ENCODE measurements around the gene HEATR3. TPM values are rescaled to one million over a fixed set of nuclear protein-coding genes. Genes with fewer than 3 reads are reported as not detected.
A peak's percentile ranks its signal among the peaks of the same experiment; 100 is the strongest.

The HEATR3 gene
- total RNA-seq, 1 experiment from 2014 or later: 28.0 TPM

GRCh38 chr16:50155925-50156324 is 90.2 kb downstream of the HEATR3 start:
- Mint-ChIP-seq H3K9me3 (no peaks in the 10 kb centered on the region), H3K4me3 (peak overlapping the region; percentile 81), H3K36me3 (no peaks in the 10 kb centered on the region), H3K27ac (no peak overlapping the region), H3K27me3 (ENCODE audit: low read depth) (peaks cover 3% of the 10 kb centered on the region; the same call in 1 of the 2 replicates), H3K4me1 (peaks cover 21% of the 10 kb centered on the region)
- CTCF ChIA-PET: interaction anchor here (0.9 to 1.4 kb wide), 3 partner anchors 54 to 171 kb away, joined by 3 to 7 read pairs (median 3); partner anchors contain the start of gene CNEP1R1
- no peak for DNase-seq (ENCODE audit: low spot score)
- ATAC-seq: no peak
- POLR2A ChIA-PET: no interaction called here
- TF ChIP-seq, protein P1, sequence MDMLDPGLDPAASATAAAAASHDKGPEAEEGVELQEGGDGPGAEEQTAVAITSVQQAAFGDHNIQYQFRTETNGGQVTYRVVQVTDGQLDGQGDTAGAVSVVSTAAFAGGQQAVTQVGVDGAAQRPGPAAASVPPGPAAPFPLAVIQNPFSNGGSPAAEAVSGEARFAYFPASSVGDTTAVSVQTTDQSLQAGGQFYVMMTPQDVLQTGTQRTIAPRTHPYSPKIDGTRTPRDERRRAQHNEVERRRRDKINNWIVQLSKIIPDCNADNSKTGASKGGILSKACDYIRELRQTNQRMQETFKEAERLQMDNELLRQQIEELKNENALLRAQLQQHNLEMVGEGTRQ (CRISPR knock-in tag; IDR thresholded peaks at IDR 0.05): no peak
- TF ChIP-seq SP1 (CRISPR knock-in tag; conservative IDR thresholded peaks at IDR 0.05): no peak
- no peak for TF ChIP-seq MYBL2 (CRISPR knock-in tag; IDR thresholded peaks at IDR 0.05)
- no peak for TF ChIP-seq GABPB1 (CRISPR knock-in tag; IDR thresholded peaks at IDR 0.05)
- no peak for TF ChIP-seq TCF7 (CRISPR knock-in tag; IDR thresholded peaks at IDR 0.05; ENCODE audit: low read depth)
- TF ChIP-seq ETV6 (CRISPR knock-in tag; IDR thresholded peaks at IDR 0.05): no peak
- TF ChIP-seq GTF2I (CRISPR knock-in tag; conservative IDR thresholded peaks at IDR 0.05): no peak
- TF ChIP-seq IRF1 (CRISPR knock-in tag; IDR thresholded peaks at IDR 0.05): no peak
- TF ChIP-seq ZSCAN18 (CRISPR knock-in tag; IDR thresholded peaks at IDR 0.05): no peak
- TF ChIP-seq, protein P2, sequence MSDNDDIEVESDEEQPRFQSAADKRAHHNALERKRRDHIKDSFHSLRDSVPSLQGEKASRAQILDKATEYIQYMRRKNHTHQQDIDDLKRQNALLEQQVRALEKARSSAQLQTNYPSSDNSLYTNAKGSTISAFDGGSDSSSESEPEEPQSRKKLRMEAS (CRISPR knock-in tag; IDR thresholded peaks at IDR 0.05): no peak
- TF ChIP-seq, protein P3, sequence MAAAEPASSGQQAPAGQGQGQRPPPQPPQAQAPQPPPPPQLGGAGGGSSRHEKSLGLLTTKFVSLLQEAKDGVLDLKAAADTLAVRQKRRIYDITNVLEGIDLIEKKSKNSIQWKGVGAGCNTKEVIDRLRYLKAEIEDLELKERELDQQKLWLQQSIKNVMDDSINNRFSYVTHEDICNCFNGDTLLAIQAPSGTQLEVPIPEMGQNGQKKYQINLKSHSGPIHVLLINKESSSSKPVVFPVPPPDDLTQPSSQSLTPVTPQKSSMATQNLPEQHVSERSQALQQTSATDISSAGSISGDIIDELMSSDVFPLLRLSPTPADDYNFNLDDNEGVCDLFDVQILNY (CRISPR knock-in tag; IDR thresholded peaks at IDR 0.05): no peak
- no peak for TF ChIP-seq ZNF232 (CRISPR knock-in tag; IDR thresholded peaks at IDR 0.05)
- TF ChIP-seq FOXK1 (CRISPR knock-in tag; IDR thresholded peaks at IDR 0.05): no peak
- no peak for TF ChIP-seq E2F1 (CRISPR knock-in tag; IDR thresholded peaks at IDR 0.05)
- TF ChIP-seq NR2C2 (CRISPR knock-in tag; IDR thresholded peaks at IDR 0.05): no peak
- TF ChIP-seq ZNF121 (CRISPR knock-in tag; IDR thresholded peaks at IDR 0.05): no peak

Other genes with a start within 250 kb of the HEATR3 start
- gene ZNF423, start 209.9 kb upstream of the HEATR3 start, total RNA-seq (2021): 37.6 to 38.8 TPM (median 38.6 TPM) in 3 replicates
- gene CNEP1R1, start 40.7 kb upstream of the HEATR3 start, total RNA-seq (2021): 13.2 to 13.8 TPM (median 13.7 TPM) in 3 replicates
- gene TENT4B, start 87.3 kb downstream of the HEATR3 start, total RNA-seq (2021): 12.7 to 14.3 TPM (median 13.6 TPM) in 3 replicates
- gene ADCY7, start 200.6 kb downstream of the HEATR3 start, total RNA-seq (2021): 5.9 to 8.0 TPM (median 6.6 TPM) in 3 replicates